GM12878 (cell line): ENCODE data around the gene PTPN2. TPM values are rescaled to one million over a fixed set of nuclear protein-coding genes. Genes with fewer than 3 reads are reported as not detected.

Source experiments
- ATAC-seq: fragments of 200-7000 bp; cut with Tn5 transposase; 3 replicates; pipeline ENCODE4 v1.9.1; 2020; ENCODE audit warnings: mild to moderate bottlenecking, moderate library complexity
- BruUV-seq: library from RNA; stranded (reverse); fragments of 400-500 nt; replicated peaks from 2 replicates; lab custom pipeline; 2021; lab: Mats Ljungman, UMichigan
- CTCF ChIA-PET: fragments of 300-600 bp; sonication (Branson Sonifier 250); formaldehyde crosslinking; extraction: SDS; loops from one replicate; lab custom pipeline; 2021; ENCODE audit warnings: inconsistent platforms; lab: Yijun Ruan, JAX
- POLR2A ChIA-PET: fragments of 350-600 bp; formaldehyde crosslinking; extraction: SDS; loops from one replicate; lab custom pipeline; 2021; ENCODE audit warnings: inconsistent platforms; lab: Charles Lee
- RAD21 ChIA-PET: fragments of 300-600 bp; sonication (Branson Sonifier 250); formaldehyde crosslinking; loops from one replicate; lab custom pipeline; 2023; ENCODE audit warnings: antibody characterized with exemption; ENCODE audit not compliant: unreplicated experiment; lab: Charles Lee
- SMC1A ChIA-PET: fragments of 300-600 bp; sonication (Branson Sonifier 250); formaldehyde crosslinking; loops from one replicate; lab custom pipeline; 2023; ENCODE audit not compliant: unreplicated experiment, uncharacterized antibody; lab: Charles Lee
- DNase-seq: peaks from one replicate; pipeline ENCODE4 v3.0.0-alpha.2; 2011; ENCODE audit warnings: low read depth, low spot score
- FAIRE-seq: peaks from 3 replicates; lab custom pipeline; 2011; peaks lifted over from hg19 to GRCh38; lab: Jason Lieb, UNC
- H2AFZ ChIP-seq: 2 replicates; pipeline ENCODE4 v1.6.0; 2011; ENCODE audit warnings: low read depth, low read length, control low read depth; ENCODE audit not compliant: control insufficient read depth
- H3K27ac ChIP-seq: 2 replicates; pipeline ENCODE4 v1.5.1; 2011; ENCODE audit warnings: control low read depth; ENCODE audit not compliant: control insufficient read depth, insufficient read depth
- H3K27me3 ChIP-seq, 2 experiments: replicated peaks in 1 of 2; 2 replicates each; pipeline versions ENCODE4 v1.6.0 to v1.6.1; 2011; ENCODE audit warnings: low read length in 1 of 2; ENCODE audit not compliant: control insufficient read depth in 2 of 2, insufficient read depth in 2 of 2
- H3K36me3 ChIP-seq, 2 experiments: 2 replicates each; pipeline ENCODE4 v1.5.1; 2011; ENCODE audit warnings: low read length in 1 of 2; ENCODE audit not compliant: control insufficient read depth in 2 of 2, insufficient read depth in 2 of 2
- H3K4me1 ChIP-seq: 2 replicates; pipeline ENCODE4 v1.6.1; 2011; ENCODE audit warnings: mild to moderate bottlenecking, low read length, moderate library complexity, mixed read lengths; ENCODE audit not compliant: control insufficient read depth, insufficient read depth
- H3K4me2 ChIP-seq: 2 replicates; pipeline ENCODE4 v1.6.0; 2011; ENCODE audit warnings: control low read depth; ENCODE audit not compliant: control insufficient read depth, insufficient read depth
- H3K4me3 ChIP-seq: fragments of 200-600 bp; sonication (generic); 2 replicates; pipeline ENCODE4 v1.5.1; 2016
- H3K79me2 ChIP-seq: 2 replicates; pipeline ENCODE4 v1.6.0; 2011; ENCODE audit warnings: low read length; ENCODE audit not compliant: control insufficient read depth, insufficient read depth
- H3K9ac ChIP-seq: 2 replicates; pipeline ENCODE4 v1.8.0; 2011; ENCODE audit warnings: low read length, control low read depth, mixed read lengths; ENCODE audit not compliant: control insufficient read depth, insufficient read depth
- H3K9me3 ChIP-seq: replicated peaks from 3 replicates; pipeline ENCODE4 v1.5.1; 2011; ENCODE audit warnings: mild to moderate bottlenecking, low read length; ENCODE audit not compliant: control insufficient read depth, insufficient read depth
- H4K20me1 ChIP-seq: 2 replicates; pipeline ENCODE4 v1.6.0; 2011; ENCODE audit not compliant: control insufficient read depth, insufficient read depth
- BMI1 ChIP-seq: fragments of 450-650 bp; IDR thresholded peaks from 2 replicates; pipeline ENCODE4 v1.6.1; 2016; ENCODE audit warnings: mild to moderate bottlenecking, moderate library complexity, borderline replicate concordance
- EGR1 ChIP-seq, 2 experiments: IDR thresholded peaks; 1 replicate in 1 of 2; 2 replicates in 1 of 2; pipeline ENCODE4 v1.6.1; 2011 to 2012; ENCODE audit warnings: low read depth in 2 of 2, low read length in 2 of 2, borderline replicate concordance in 1 of 2, mild to moderate bottlenecking in 1 of 2, moderate library complexity in 1 of 2
- ETV6 ChIP-seq, 2 experiments: fragments of 450-650 bp in 1 of 2; IDR thresholded peaks in 1 of 2; conservative IDR thresholded peaks in 1 of 2; 2 replicates each; pipeline ENCODE4 v1.6.1; 2014; ENCODE audit warnings: antibody characterized with exemption in 1 of 2, borderline replicate concordance in 1 of 2, low read depth in 1 of 2, mild to moderate bottlenecking in 1 of 2, moderate library complexity in 1 of 2
- FOS ChIP-seq: IDR thresholded peaks from 3 replicates; pipeline ENCODE4 v1.6.1; 2011; ENCODE audit warnings: borderline replicate concordance; ENCODE audit not compliant: insufficient read length; ENCODE audit errors: extremely low read depth
- FOXM1 ChIP-seq: IDR thresholded peaks from 2 replicates; pipeline ENCODE4 v1.6.1; 2012; ENCODE audit warnings: low read depth, mild to moderate bottlenecking, inconsistent platforms, low read length, moderate library complexity
- IRF5 ChIP-seq: fragments of 450-650 bp; IDR thresholded peaks from 2 replicates; pipeline ENCODE4 v1.6.1; 2017; ENCODE audit warnings: borderline replicate concordance
- NR2C2 ChIP-seq: IDR thresholded peaks from 2 replicates; pipeline ENCODE4 v1.6.1; 2011; ENCODE audit warnings: borderline replicate concordance, low read depth; ENCODE audit not compliant: control insufficient read depth, insufficient read length
- POLR2AphosphoS5 ChIP-seq: IDR thresholded peaks from 2 replicates; pipeline ENCODE4 v1.6.1; 2011; ENCODE audit warnings: mild to moderate bottlenecking, low read length, inconsistent platforms
- SPI1 ChIP-seq: IDR thresholded peaks from 2 replicates; pipeline ENCODE4 v1.6.1; 2011; ENCODE audit warnings: low read depth, mild to moderate bottlenecking, low read length, moderate library complexity, borderline replicate concordance; ENCODE audit not compliant: insufficient read depth
- TAF1 ChIP-seq: IDR thresholded peaks from 2 replicates; pipeline ENCODE4 v1.6.1; 2011; ENCODE audit warnings: mild to moderate bottlenecking, low read depth, low read length, borderline replicate concordance
- TBL1XR1 ChIP-seq: IDR thresholded peaks from 2 replicates; pipeline ENCODE4 v1.6.1; 2012; ENCODE audit warnings: low read depth, low read length, improper control_type of control experiment
- TCF3 ChIP-seq: IDR thresholded peaks from 2 replicates; pipeline ENCODE4 v1.6.1; 2012; ENCODE audit warnings: low read depth, mild to moderate bottlenecking, low read length, borderline replicate concordance; ENCODE audit not compliant: insufficient read depth
- YY1 ChIP-seq: IDR thresholded peaks from 2 replicates; pipeline ENCODE4 v1.6.1; 2011; ENCODE audit warnings: low read depth, mild to moderate bottlenecking, low read length
- ZNF274 ChIP-seq: IDR thresholded peaks from one replicate; pipeline ENCODE4 v1.8.0; 2011; ENCODE audit not compliant: insufficient read length, insufficient read depth
- ZNF384 ChIP-seq: IDR thresholded peaks from 2 replicates; pipeline ENCODE4 v1.6.1; 2012; ENCODE audit warnings: low read depth, mild to moderate bottlenecking, low read length, improper control_type of control experiment, borderline replicate concordance
- ZSCAN29 ChIP-seq: fragments of 450-650 bp; IDR thresholded peaks from 2 replicates; pipeline ENCODE4 v1.6.1; 2017; ENCODE audit warnings: mild to moderate bottlenecking, moderate library complexity
- WGBS: methylation state at CpG from one replicate; pipeline ENCODE4 v1.1.6; 2016; ENCODE audit warnings: low lambda C conversion rate; ENCODE audit not compliant: insufficient replicate concordance, insufficient coverage; ENCODE audit errors: missing lambda C conversion rate; 5-methylcytosine and 5-hydroxymethylcytosine counted together
- in situ Hi-C: fragments of 300-500 bp; cut with MboI; formaldehyde crosslinking; loops from 9 replicates; pipeline ENCODE4 v1.14.3; 2018; ENCODE audit warnings: mixed read lengths
- intact Hi-C: fragments of 100-400 bp; cut with micrococcal nuclease; formaldehyde crosslinking; loops from one replicate; pipeline ENCODE4 v1.14.2; 2022; ENCODE audit not compliant: unreplicated experiment
- polyA plus RNA-seq, 11 experiments: library from polyadenylated mRNA; depleted of rRNA in 4 of 11; unstranded in 6 of 11; stranded (reverse) in 5 of 11; fragments of >200 nt; fragmentation: Nextera tagmentation in 4 of 11; fragmentation: Illumina TruSeq in 1 of 11; extraction: Ambion mirVana in 4 of 11; extraction: Trizol in 1 of 11; gene quantifications; 1 replicate in 1 of 11; 2 replicates in 10 of 11; pipeline versions ENCODE4 v1.2.1 to v1.2.3, GENCODE V29; 2011 to 2016; ENCODE audit warnings: inconsistent platforms in 2 of 11, missing spikeins in 2 of 11, low read depth in 1 of 11
- total RNA-seq, 4 experiments: library from RNA; depleted of rRNA in 3 of 4; stranded (reverse); fragments of >200 nt in 3 of 4; fragmentation: Illumina TruSeq in 1 of 4; extraction: Trizol in 1 of 4; gene quantifications; 2 replicates each; pipeline versions ENCODE4 v1.2.1 to v1.2.3, GENCODE V29; 2013 to 2021
- TF ChIP-seq, protein P1 (sequence below): fragments of 450-650 bp; IDR thresholded peaks from 2 replicates; pipeline ENCODE4 v1.6.1; 2016; ENCODE audit warnings: mild to moderate bottlenecking
- TF ChIP-seq, protein P2 (sequence below): IDR thresholded peaks from 2 replicates; pipeline ENCODE4 v1.6.1; 2011; ENCODE audit warnings: borderline replicate concordance, low read depth, mild to moderate bottlenecking, moderate library complexity, low read length; ENCODE audit not compliant: insufficient read depth, poor library complexity, severe bottlenecking

PTPN2 gene
- total and polyA plus RNA-seq, 10 of the 15 experiments (the other 5 are each of a cell fraction or from before 2014, with no cell fraction given), result 46.5 to 86.7 (median 64.6) TPM

DNA sequence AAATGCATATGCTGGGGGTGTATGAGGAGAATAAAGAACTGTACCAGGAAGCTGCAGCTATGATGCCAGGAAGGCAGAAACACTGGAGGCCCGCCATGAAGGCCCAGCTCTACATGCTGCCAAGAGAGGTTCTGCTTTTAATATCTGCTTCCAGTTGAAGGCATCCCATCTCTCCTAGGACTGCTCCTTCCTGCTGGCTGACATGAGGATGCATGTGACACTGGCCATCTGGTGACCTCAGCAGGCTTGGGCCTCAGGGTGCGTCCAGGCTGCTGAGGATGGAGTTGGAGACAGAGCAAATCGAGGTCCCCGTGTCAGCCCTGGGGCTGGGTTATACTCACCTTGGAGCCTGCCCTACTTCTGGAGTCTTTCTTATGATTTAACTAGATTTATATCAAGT is 132.1 kb downstream of the PTPN2 start:
- POLR2A ChIA-PET, result no interaction called here
- Histone ChIP-seq H2AFZ (no peak overlapping the region), H3K4me2 (no peak overlapping the region), H3K79me2 (no peaks in the 10 kb centered on the region), H3K36me3 (no peaks in the 10 kb centered on the region), H3K9ac (no peak overlapping the region), H4K20me1 (no peaks in the 10 kb centered on the region), H3K27me3 (no peaks in the 10 kb centered on the region), H3K4me1 (peaks cover 10% of the 10 kb centered on the region), H3K27ac (no peak overlapping the region), H3K9me3 (no peaks in the 10 kb centered on the region), H3K4me3 (no peak overlapping the region)
- ATAC-seq, result no peak
- FAIRE-seq, result no peak
- no TSS peak for BruUV-seq
- DNase-seq, result no peak
- intact Hi-C loops, result no loop called here
- RAD21 ChIA-PET, result no interaction called here
- in situ Hi-C loops, result no loop called here
- CTCF ChIA-PET, result interaction anchor here (1.1 to 1.4 kb wide), 3 partner anchors 14 to 135 kb away, joined by 3 to 4 read pairs (median 4); no protein-coding TSS in a partner anchor
- WGBS, result 93% methylated on average over 4 of the region's 4 CpGs
- SMC1A ChIA-PET, result interaction anchor here (1.3 to 2.3 kb wide), 2 partner anchors 93 to 142 kb away, joined by 3 to 6 read pairs; no protein-coding TSS in a partner anchor
- TF ChIP-seq, protein P1, sequence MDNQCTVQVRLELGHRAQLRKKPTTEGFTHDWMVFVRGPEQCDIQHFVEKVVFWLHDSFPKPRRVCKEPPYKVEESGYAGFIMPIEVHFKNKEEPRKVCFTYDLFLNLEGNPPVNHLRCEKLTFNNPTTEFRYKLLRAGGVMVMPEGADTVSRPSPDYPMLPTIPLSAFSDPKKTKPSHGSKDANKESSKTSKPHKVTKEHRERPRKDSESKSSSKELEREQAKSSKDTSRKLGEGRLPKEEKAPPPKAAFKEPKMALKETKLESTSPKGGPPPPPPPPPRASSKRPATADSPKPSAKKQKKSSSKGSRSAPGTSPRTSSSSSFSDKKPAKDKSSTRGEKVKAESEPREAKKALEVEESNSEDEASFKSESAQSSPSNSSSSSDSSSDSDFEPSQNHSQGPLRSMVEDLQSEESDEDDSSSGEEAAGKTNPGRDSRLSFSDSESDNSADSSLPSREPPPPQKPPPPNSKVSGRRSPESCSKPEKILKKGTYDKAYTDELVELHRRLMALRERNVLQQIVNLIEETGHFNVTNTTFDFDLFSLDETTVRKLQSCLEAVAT, result no peak
- TF ChIP-seq TBL1XR1 (no peak), YY1 (no peak), IRF5 (no peak), TCF3 (no peak), NR2C2 (no peak), TAF1 (no peak), FOS (no peak), ZNF384 (no peak), POLR2AphosphoS5 (no peak), BMI1 (no peak), SPI1 (no peak), FOXM1 (no peak), ETV6 (conservative IDR thresholded peaks at IDR 0.05 in 1 of 2, IDR thresholded peaks at IDR 0.05 in 1 of 2; ENCODE audit: borderline replicate concordance in 1 of 2, low read depth in 1 of 2) (no peak), EGR1 (IDR thresholded peaks at IDR 0.05; ENCODE audit: borderline replicate concordance in 1 of 2, low read depth in 2 of 2, low read length in 2 of 2) (no peak), ZNF274 (no peak), ZSCAN29 (no peak)
- TF ChIP-seq, protein P2, sequence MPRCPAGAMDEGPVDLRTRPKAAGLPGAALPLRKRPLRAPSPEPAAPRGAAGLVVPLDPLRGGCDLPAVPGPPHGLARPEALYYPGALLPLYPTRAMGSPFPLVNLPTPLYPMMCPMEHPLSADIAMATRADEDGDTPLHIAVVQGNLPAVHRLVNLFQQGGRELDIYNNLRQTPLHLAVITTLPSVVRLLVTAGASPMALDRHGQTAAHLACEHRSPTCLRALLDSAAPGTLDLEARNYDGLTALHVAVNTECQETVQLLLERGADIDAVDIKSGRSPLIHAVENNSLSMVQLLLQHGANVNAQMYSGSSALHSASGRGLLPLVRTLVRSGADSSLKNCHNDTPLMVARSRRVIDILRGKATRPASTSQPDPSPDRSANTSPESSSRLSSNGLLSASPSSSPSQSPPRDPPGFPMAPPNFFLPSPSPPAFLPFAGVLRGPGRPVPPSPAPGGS, result no peak
